ENCODE data around the gene PEX6. TPM values are rescaled to one million over a fixed set of nuclear protein-coding genes. Genes with fewer than 3 reads are reported as not detected.
A peak's percentile ranks its signal among the peaks of the same experiment; 100 is the strongest.

The PEX6 gene
- total and polyA plus RNA-seq, 2 of the 13 experiments (the other 11 are each of a cell fraction or from before 2014, with no cell fraction given), result 5.1 to 6.7 TPM

GRCh38 chr6:43021270-43022047 is 42.5 kb upstream of the PEX6 start, which contains the start of gene RRP36 (continued):
- peak; percentile 74 for TF ChIP-seq ATF2 (CRISPR knock-in tag; IDR thresholded peaks at IDR 0.05)
- TF ChIP-seq MAF1 (CRISPR knock-in tag; IDR thresholded peaks at IDR 0.05; ENCODE audit: borderline replicate concordance), result 0 out of 2 replicates have a peak, but pooled peaks have one; percentile 38
- peak; percentile 69; the same call in 1 of the 2 replicates for TF ChIP-seq SMAD3 (CRISPR knock-in tag; IDR thresholded peaks at IDR 0.05)
- peak; percentile 95 for TF ChIP-seq SALL2 (CRISPR knock-in tag; IDR thresholded peaks at IDR 0.05)
- TF ChIP-seq CREB1 (IDR thresholded peaks at IDR 0.05), result peak; percentile 31; the same call in 1 of the 2 replicates
- peak; percentile 63 for TF ChIP-seq CREB1 (CRISPR knock-in tag; IDR thresholded peaks at IDR 0.05)
- TF ChIP-seq, protein P1, sequence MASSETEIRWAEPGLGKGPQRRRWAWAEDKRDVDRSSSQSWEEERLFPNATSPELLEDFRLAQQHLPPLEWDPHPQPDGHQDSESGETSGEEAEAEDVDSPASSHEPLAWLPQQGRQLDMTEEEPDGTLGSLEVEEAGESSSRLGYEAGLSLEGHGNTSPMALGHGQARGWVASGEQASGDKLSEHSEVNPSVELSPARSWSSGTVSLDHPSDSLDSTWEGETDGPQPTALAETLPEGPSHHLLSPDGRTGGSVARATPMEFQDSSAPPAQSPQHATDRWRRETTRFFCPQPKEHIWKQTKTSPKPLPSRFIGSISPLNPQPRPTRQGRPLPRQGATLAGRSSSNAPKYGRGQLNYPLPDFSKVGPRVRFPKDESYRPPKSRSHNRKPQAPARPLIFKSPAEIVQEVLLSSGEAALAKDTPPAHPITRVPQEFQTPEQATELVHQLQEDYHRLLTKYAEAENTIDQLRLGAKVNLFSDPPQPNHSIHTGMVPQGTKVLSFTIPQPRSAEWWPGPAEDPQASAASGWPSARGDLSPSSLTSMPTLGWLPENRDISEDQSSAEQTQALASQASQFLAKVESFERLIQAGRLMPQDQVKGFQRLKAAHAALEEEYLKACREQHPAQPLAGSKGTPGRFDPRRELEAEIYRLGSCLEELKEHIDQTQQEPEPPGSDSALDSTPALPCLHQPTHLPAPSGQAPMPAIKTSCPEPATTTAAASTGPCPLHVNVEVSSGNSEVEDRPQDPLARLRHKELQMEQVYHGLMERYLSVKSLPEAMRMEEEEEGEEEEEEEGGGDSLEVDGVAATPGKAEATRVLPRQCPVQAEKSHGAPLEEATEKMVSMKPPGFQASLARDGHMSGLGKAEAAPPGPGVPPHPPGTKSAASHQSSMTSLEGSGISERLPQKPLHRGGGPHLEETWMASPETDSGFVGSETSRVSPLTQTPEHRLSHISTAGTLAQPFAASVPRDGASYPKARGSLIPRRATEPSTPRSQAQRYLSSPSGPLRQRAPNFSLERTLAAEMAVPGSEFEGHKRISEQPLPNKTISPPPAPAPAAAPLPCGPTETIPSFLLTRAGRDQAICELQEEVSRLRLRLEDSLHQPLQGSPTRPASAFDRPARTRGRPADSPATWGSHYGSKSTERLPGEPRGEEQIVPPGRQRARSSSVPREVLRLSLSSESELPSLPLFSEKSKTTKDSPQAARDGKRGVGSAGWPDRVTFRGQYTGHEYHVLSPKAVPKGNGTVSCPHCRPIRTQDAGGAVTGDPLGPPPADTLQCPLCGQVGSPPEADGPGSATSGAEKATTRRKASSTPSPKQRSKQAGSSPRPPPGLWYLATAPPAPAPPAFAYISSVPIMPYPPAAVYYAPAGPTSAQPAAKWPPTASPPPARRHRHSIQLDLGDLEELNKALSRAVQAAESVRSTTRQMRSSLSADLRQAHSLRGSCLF (CRISPR knock-in tag; IDR thresholded peaks at IDR 0.05; ENCODE audit: borderline replicate concordance), result no peak
- TF ChIP-seq ZNF160 (CRISPR knock-in tag; IDR thresholded peaks at IDR 0.05), result peak; percentile 83; the same call in 1 of the 2 replicates
- TF ChIP-seq ZFP37 (CRISPR knock-in tag; IDR thresholded peaks at IDR 0.05; ENCODE audit: borderline replicate concordance), result no peak
- peak; percentile 80; the same call in 1 of the 2 replicates for TF ChIP-seq ZNF766 (CRISPR knock-in tag; IDR thresholded peaks at IDR 0.05; ENCODE audit: borderline replicate concordance)
- 0 out of 2 replicates have a peak, but pooled peaks have one; percentile 85 for TF ChIP-seq EEA1 (CRISPR knock-in tag; IDR thresholded peaks at IDR 0.05; ENCODE audit: borderline replicate concordance)
- TF ChIP-seq ZSCAN31 (CRISPR knock-in tag; IDR thresholded peaks at IDR 0.05; ENCODE audit: low read depth), result 0 out of 2 replicates have a peak, but pooled peaks have one; percentile 60
- TF ChIP-seq FOSL1 (CRISPR knock-in tag; IDR thresholded peaks at IDR 0.05; ENCODE audit: borderline replicate concordance), result no peak; the same call in 1 of the 2 replicates
- no peak for TF ChIP-seq ZNF451 (CRISPR knock-in tag; IDR thresholded peaks at IDR 0.05)
- TF ChIP-seq JUNB (CRISPR knock-in tag; IDR thresholded peaks at IDR 0.05; ENCODE audit: borderline replicate concordance), result no peak
- TF ChIP-seq FIP1L1 (IDR thresholded peaks at IDR 0.05; ENCODE audit: borderline replicate concordance, insufficient read depth, low read depth, low read length), result no peak
- peak; percentile 72; the same call in 1 of the 2 replicates for TF ChIP-seq MEIS2 (CRISPR knock-in tag; IDR thresholded peaks at IDR 0.05)
- peak; percentile 61; the same call in 1 of the 2 replicates for TF ChIP-seq ARID2 (CRISPR knock-in tag; IDR thresholded peaks at IDR 0.05; ENCODE audit: borderline replicate concordance)
- 0 out of 2 replicates have a peak, but pooled peaks have one; percentile 60 for TF ChIP-seq ZNF605 (CRISPR knock-in tag; IDR thresholded peaks at IDR 0.05)
- TF ChIP-seq, protein P2, sequence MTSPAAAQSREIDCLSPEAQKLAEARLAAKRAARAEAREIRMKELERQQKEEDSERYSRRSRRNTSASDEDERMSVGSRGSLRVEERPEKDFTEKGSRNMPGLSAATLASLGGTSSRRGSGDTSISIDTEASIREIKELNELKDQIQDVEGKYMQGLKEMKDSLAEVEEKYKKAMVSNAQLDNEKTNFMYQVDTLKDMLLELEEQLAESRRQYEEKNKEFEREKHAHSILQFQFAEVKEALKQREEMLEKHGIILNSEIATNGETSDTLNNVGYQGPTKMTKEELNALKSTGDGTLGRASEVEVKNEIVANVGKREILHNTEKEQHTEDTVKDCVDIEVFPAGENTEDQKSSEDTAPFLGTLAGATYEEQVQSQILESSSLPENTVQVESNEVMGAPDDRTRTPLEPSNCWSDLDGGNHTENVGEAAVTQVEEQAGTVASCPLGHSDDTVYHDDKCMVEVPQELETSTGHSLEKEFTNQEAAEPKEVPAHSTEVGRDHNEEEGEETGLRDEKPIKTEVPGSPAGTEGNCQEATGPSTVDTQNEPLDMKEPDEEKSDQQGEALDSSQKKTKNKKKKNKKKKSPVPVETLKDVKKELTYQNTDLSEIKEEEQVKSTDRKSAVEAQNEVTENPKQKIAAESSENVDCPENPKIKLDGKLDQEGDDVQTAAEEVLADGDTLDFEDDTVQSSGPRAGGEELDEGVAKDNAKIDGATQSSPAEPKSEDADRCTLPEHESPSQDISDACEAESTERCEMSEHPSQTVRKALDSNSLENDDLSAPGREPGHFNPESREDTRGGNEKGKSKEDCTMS (CRISPR knock-in tag; conservative IDR thresholded peaks at IDR 0.05), result no peak
- TF ChIP-seq CEBPG (CRISPR knock-in tag; IDR thresholded peaks at IDR 0.05), result peak; percentile 52

All from HepG2 (cell line).